Tibial nerve (tissue), 4 donors: Measurements from ENCODE around the gene ARX. TPM values are rescaled to one million over a fixed set of nuclear protein-coding genes. Genes with fewer than 3 reads are reported as not detected.

ENCODE experiments used
- DNase-seq, 2 donors: peaks; one replicate each; pipeline ENCODE4 v3.0.0-alpha.2; 2019; ENCODE audit warnings: low spot score in 2 of 2
- H3K27ac ChIP-seq, 4 donors: fragments of 200-600 bp; sonication (generic) in 3 of 4; one replicate each; pipeline ENCODE4 v1.5.1; 2017 to 2019; ENCODE audit warnings: mild to moderate bottlenecking in 1 of 4
- H3K27me3 ChIP-seq, 2 donors: fragments of 200-600 bp; sonication (generic) in 1 of 2; one replicate each; pipeline versions ENCODE4 v1.5.1 to v1.6.0; 2017 to 2019
- H3K36me3 ChIP-seq, 3 donors: fragments of 200-600 bp; sonication (generic); one replicate each; pipeline ENCODE4 v1.5.1; 2018 to 2019
- H3K4me1 ChIP-seq, 4 donors: fragments of 200-600 bp; sonication (generic) in 3 of 4; one replicate each; pipeline ENCODE4 v1.5.1; 2017 to 2019
- H3K4me3 ChIP-seq, 4 donors: fragments of 200-600 bp; sonication (generic) in 3 of 4; one replicate each; pipeline ENCODE4 v1.5.1; 2017 to 2019; ENCODE audit warnings: mild to moderate bottlenecking in 1 of 4, moderate library complexity in 1 of 4
- H3K9me3 ChIP-seq, 4 donors: fragments of 200-600 bp; sonication (generic) in 3 of 4; one replicate each; pipeline ENCODE4 v1.5.1; 2017 to 2019
- EP300 ChIP-seq, 2 donors: sonication (generic); formaldehyde crosslinking; IDR thresholded peaks; one replicate each; pipeline ENCODE4 v1.6.1; 2017; ENCODE audit warnings: antibody characterized with exemption in 2 of 2, mild to moderate bottlenecking in 1 of 2
- POLR2A ChIP-seq, 2 donors: fragments of 450-650 bp; IDR thresholded peaks; one replicate each; pipeline ENCODE4 v1.6.1; 2017; ENCODE audit warnings: antibody characterized with exemption in 2 of 2, mild to moderate bottlenecking in 2 of 2, moderate library complexity in 2 of 2
- WGBS, 2 donors: methylation state at CpG; one replicate each; pipeline ENCODE4 v1.1.5; 2018; 5-methylcytosine and 5-hydroxymethylcytosine counted together
- total RNA-seq, 4 donors: library from RNA; depleted of rRNA; stranded (reverse); fragments of >200 nt; gene quantifications; one replicate each; pipeline ENCODE4 v1.1.0, GENCODE V29; 2016
- TF ChIP-seq, protein P1 (sequence below), 5 experiments: fragments of 200-600 bp in 3 of 5; fragments of 450-650 bp in 2 of 5; sonication (generic) in 3 of 5; IDR thresholded peaks; one replicate each; pipeline ENCODE4 v1.5.1; 2016 to 2019; ENCODE audit warnings: antibody characterized with exemption in 5 of 5, mild to moderate bottlenecking in 3 of 5, moderate library complexity in 2 of 5

The ARX gene
- total RNA-seq: not detected

DNA sequence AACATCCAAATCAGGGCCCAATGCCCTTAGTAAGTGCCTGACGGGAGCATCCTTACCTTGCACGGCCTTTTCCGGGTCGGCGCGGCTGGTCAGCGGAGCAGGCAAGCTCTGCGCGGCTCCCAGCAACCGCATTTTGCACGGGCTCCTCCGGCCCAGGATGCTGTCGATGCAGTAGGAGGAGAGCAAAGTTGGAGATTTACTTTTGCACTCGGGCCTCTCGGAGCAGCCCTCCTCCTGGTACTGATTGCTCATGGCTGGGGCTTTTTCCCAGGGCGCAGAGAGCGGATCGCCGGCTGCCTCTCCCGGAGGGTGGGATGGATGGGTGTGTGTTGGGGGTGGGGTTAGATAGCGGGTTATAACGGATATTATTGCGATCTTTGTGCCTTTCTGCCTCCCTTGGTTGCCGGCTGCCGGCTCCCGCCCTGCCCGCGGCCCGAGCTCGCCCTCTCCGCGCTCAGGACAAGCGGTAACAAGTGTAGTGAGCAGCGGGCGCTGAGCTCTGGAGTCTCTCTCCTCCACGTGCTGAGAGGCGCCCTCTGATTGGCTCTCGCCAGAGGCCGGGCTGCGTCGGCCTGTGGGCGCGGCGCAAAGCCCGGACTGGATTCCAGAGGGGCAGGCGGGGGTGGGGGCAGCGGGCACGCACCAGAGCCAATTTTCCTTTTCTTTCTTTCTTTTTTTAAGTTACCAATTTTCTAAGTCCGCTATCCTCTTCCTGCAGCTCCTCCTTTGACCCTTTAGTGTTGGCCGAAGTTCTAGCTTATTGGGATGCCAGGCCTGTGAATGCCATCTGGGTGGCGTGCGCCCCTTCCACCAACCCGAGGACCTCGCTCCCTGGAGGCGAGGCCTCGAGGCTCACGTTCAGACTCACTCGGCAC is at the start of gene ARX:
ARX (minus strand) TSS at position 480 of the 875 bp plus-strand sequence; CDS start at position 252, 228 bp downstream.
- no peaks in the 10 kb centered on the region for H3K36me3 ChIP-seq
- no peaks in the 10 kb centered on the region for H3K9me3 ChIP-seq
- 13 to 41% methylated on average over 19 to 44 of the region's 58 CpGs for WGBS, 2 donors
- H3K4me3 ChIP-seq: peak within 1 kb of the TSS in 1 of 4 donors; percentile 18
- no peak within 1 kb of the TSS for H3K27ac ChIP-seq
- H3K27me3 ChIP-seq: peaks cover 2 to 96% of the 10 kb centered on the region in 2 donors
- no peak for DNase-seq
- TF ChIP-seq POLR2A (IDR thresholded peaks at IDR 0.05): no peak
- TF ChIP-seq EP300 (IDR thresholded peaks at IDR 0.05): no peak
- TF ChIP-seq, protein P1, sequence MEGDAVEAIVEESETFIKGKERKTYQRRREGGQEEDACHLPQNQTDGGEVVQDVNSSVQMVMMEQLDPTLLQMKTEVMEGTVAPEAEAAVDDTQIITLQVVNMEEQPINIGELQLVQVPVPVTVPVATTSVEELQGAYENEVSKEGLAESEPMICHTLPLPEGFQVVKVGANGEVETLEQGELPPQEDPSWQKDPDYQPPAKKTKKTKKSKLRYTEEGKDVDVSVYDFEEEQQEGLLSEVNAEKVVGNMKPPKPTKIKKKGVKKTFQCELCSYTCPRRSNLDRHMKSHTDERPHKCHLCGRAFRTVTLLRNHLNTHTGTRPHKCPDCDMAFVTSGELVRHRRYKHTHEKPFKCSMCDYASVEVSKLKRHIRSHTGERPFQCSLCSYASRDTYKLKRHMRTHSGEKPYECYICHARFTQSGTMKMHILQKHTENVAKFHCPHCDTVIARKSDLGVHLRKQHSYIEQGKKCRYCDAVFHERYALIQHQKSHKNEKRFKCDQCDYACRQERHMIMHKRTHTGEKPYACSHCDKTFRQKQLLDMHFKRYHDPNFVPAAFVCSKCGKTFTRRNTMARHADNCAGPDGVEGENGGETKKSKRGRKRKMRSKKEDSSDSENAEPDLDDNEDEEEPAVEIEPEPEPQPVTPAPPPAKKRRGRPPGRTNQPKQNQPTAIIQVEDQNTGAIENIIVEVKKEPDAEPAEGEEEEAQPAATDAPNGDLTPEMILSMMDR (IDR thresholded peaks at IDR 0.05): no peak
- H3K4me1 ChIP-seq: peaks cover 0 to 39% (median 0%) of the 10 kb centered on the region in 4 donors

DNA sequence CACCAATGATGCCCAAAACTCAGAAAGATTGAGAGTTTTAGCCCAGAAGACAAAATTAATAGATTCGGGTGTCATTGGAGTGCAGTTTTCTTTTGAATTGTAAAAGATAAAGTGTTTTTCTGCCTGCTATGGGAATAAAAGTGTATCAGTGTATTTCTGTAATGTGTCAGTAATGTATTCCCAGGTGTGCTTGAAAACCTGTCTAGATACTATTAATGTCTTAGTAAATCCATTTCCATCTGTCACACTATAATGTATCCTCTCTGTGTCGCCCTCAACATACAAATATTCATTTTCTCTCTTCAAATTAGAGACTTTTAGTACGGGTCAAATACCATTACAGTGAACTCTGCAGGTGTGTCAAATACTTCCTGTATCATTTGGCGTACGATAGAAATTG is 43.5 kb upstream of the ARX start:
- TF ChIP-seq POLR2A (IDR thresholded peaks at IDR 0.05) (no peak), EP300 (IDR thresholded peaks at IDR 0.05) (no peak)
- TF ChIP-seq, protein P1 (IDR thresholded peaks at IDR 0.05): no peak
- H3K9me3 ChIP-seq: peaks cover 0 to 8% (median 0%) of the 10 kb centered on the region in 4 donors
- DNase-seq: no peak
- no peaks in the 10 kb centered on the region for H3K4me1 ChIP-seq
- no peaks in the 10 kb centered on the region for H3K27me3 ChIP-seq
- no peak overlapping the region for H3K4me3 ChIP-seq
- WGBS, 2 donors: 62 to 69% methylated on average over 5 of the region's 5 CpGs
- H3K36me3 ChIP-seq: no peaks in the 10 kb centered on the region
- H3K27ac ChIP-seq: no peak overlapping the region

DNA sequence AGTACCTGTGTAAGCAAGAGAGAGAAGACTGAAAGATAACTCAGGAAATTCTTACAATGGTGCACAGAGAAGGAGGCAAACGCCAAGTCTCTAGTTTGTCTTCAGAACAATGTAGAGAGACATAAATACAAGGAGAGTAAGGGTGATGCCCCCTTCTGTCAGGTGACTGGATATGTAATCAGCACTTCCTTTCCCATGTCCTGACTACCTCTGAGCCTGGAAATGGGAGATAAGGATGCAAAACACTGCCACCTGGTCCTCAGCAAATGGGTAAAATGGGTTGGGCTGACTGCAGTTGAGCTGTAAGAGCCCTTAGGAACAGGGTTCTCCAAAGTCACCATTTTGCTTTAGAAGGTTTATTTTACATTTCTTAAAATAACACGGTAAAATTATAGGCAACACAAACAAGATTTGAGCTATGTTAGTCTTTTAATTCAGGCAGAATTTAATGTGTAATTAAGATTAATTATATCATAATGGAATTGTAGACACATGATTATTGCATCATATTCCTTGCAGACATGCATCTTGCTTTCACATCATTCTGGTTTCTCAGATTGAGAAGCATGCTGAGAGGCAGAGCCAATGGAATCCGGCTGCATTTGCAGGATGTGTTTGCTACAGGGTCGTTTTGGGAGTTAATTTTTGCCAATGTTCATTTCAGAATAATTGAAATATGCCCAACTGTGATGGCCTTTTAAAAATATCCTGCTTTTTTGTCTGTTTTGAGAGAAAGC is 37.2 kb upstream of the ARX start:
- no peaks in the 10 kb centered on the region for H3K27me3 ChIP-seq
- WGBS, 2 donors: 57 to 58% methylated on average over 4 of the region's 4 CpGs
- no peaks in the 10 kb centered on the region for H3K4me1 ChIP-seq
- DNase-seq: no peak
- no peak for TF ChIP-seq POLR2A (IDR thresholded peaks at IDR 0.05)
- TF ChIP-seq EP300 (IDR thresholded peaks at IDR 0.05): no peak
- TF ChIP-seq, protein P1 (IDR thresholded peaks at IDR 0.05): no peak
- H3K4me3 ChIP-seq: no peak overlapping the region
- H3K27ac ChIP-seq: no peak overlapping the region
- peaks cover 0 to 8% (median 0%) of the 10 kb centered on the region in 4 donors for H3K9me3 ChIP-seq
- no peaks in the 10 kb centered on the region for H3K36me3 ChIP-seq

DNA sequence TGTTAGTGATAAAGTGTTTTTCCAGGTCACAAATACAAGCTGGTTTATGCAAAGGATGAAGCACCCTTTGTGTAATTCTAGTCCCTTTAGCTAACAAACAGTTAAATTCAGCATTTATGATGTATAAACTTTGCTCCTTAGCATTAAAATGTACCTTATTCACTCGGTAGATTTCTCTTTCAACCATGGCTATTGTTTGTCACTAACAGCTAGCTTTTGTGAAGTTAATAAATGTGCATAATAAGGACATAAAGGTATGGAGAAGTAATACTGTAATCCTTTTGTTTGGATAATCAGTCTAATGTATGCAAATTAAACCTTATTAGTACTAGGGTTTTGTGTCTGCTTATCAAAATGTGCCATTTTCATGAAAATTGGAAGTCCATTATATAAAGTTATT is 34.2 kb upstream of the ARX start:
- H3K36me3 ChIP-seq: no peaks in the 10 kb centered on the region
- no peak for TF ChIP-seq EP300 (IDR thresholded peaks at IDR 0.05)
- TF ChIP-seq, protein P1 (IDR thresholded peaks at IDR 0.05): no peak
- no peak for TF ChIP-seq POLR2A (IDR thresholded peaks at IDR 0.05)
- 20 to 29% methylated on average over 1 of the region's 1 CpG for WGBS, 2 donors
- no peak overlapping the region for H3K4me3 ChIP-seq
- DNase-seq: no peak
- no peaks in the 10 kb centered on the region for H3K27me3 ChIP-seq
- H3K4me1 ChIP-seq: no peaks in the 10 kb centered on the region
- H3K27ac ChIP-seq: no peak overlapping the region
- no peaks in the 10 kb centered on the region for H3K9me3 ChIP-seq

DNA sequence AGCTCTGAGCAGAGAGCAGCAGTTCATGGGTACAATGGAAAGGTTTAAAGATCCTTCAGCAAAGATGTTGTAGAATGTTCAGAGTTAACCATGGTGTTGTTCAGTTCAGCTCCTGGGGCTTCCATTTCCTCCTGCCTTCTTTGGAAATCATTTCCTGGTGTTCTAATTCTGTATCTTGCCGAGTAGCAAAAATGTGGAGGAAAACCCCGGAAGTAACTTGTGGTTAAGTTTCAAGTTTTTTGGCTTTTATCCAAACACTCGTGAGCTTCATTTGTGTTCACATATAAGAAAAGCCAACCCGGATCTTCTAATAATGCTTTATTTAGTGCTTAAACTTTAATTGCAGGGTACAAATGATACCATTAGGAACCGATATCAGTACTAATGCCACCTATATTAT is 33.6 kb upstream of the ARX start:
- Histone ChIP-seq H3K4me3 (no peak overlapping the region), H3K9me3 (no peaks in the 10 kb centered on the region), H3K27ac (no peak overlapping the region), H3K4me1 (no peaks in the 10 kb centered on the region), H3K27me3 (no peaks in the 10 kb centered on the region), H3K36me3 (no peaks in the 10 kb centered on the region)
- peak in 1 of 2 donors; percentile 19 for TF ChIP-seq EP300 (IDR thresholded peaks at IDR 0.05)
- no peak for TF ChIP-seq POLR2A (IDR thresholded peaks at IDR 0.05)
- TF ChIP-seq, protein P1 (IDR thresholded peaks at IDR 0.05): no peak
- no peak for DNase-seq
- 23 to 44% methylated on average over 5 of the region's 5 CpGs for WGBS, 2 donors
